Gastrocnemius medialis (tissue), 4 donors: Measurements from ENCODE around the gene SNX1.

Source experiments
- CTCF ChIP-seq, 5 experiments: fragments of 450-650 bp in 3 of 5; fragments of 200-600 bp in 2 of 5; sonication (generic) in 2 of 5; IDR thresholded peaks in 4 of 5; conservative IDR thresholded peaks in 1 of 5; 1 replicate in 4 of 5; 2 replicates in 1 of 5; pipeline ENCODE4 v1.5.1; 2016 to 2019; ENCODE audit warnings: antibody characterized with exemption in 5 of 5, mild to moderate bottlenecking in 3 of 5, moderate library complexity in 3 of 5
- POLR2A ChIP-seq, 2 donors: fragments of 450-650 bp; IDR thresholded peaks; one replicate each; pipeline ENCODE4 v1.6.1; 2017; ENCODE audit warnings: antibody characterized with exemption in 2 of 2, mild to moderate bottlenecking in 2 of 2, moderate library complexity in 2 of 2

- no peak for TF ChIP-seq POLR2A (IDR thresholded peaks at IDR 0.05)
- TF ChIP-seq CTCF (IDR thresholded peaks at IDR 0.05 in 4 of 5, conservative IDR thresholded peaks at IDR 0.05 in 1 of 5): no peak
These were observed 48.9 kb downstream of the SNX1 start for GRCh38 chr15:64144565-64145281.
